C4-2B (cell line): ENCODE data around the gene AIP.
"Not testable (repeated sequence)": the region's sequence is repeated elsewhere in the genome, so short reads cannot be mapped to it uniquely, and the experiment has no call there.

ENCODE experiments used
- H3K27ac ChIP-seq: fragments of 450-650 bp; 2 replicates; pipeline ENCODE4 v1.5.1; 2017
- CTCF ChIP-seq: fragments of 450-650 bp; conservative IDR thresholded peaks from 2 replicates; pipeline ENCODE4 v1.5.1; 2017; ENCODE audit warnings: mild to moderate bottlenecking
- ZFX ChIP-seq: fragments of 450-650 bp; IDR thresholded peaks from 2 replicates; pipeline ENCODE4 v1.6.1; 2017

Gene AIP

GRCh38 chr11:67506426-67507051 is 23.7 kb downstream of the AIP start:
- TF ChIP-seq ZFX (no peak), CTCF (peak; percentile 65)
- H3K27ac ChIP-seq, result peak overlapping the region; percentile 88

GRCh38 chr11:67507242-67507863 is 24.5 kb downstream of the AIP start:
- no peak for TF ChIP-seq CTCF
- TF ChIP-seq ZFX, result no peak
- H3K27ac ChIP-seq, result peak overlapping the region; percentile 88

- peak within 1 kb of the TSS; percentile 88 for H3K27ac ChIP-seq
These were observed 25.1 kb downstream of the AIP start, which contains the start of gene CDK2AP2 for GRCh38 chr11:67507864-67508485. TSS of gene CDK2AP2 (minus strand) at chr11:67508162. CDS start at chr11:67508082, 80 bp downstream.

GRCh38 chr11:67508486-67509121 is 25.8 kb downstream of the AIP start:
- TF ChIP-seq CTCF (no peak), ZFX (no peak)
- H3K27ac ChIP-seq, result peak overlapping the region; percentile 88

More at GRCh38 chr11:67507864-67508485, 25.1 kb downstream of the AIP start, which contains the start of gene CDK2AP2:
- no peak for TF ChIP-seq CTCF
- peak; percentile 69; the same call in 1 of the 2 replicates for TF ChIP-seq ZFX

- no peak for TF ChIP-seq ZFX
- TF ChIP-seq CTCF, result no peak
- H3K27ac ChIP-seq, result no peak overlapping the region
These were observed 27.2 kb downstream of the AIP start for GRCh38 chr11:67510023-67510345.

GRCh38 chr11:67511558-67511957 is 28.7 kb downstream of the AIP start:
- H3K27ac ChIP-seq, result not testable (repeated sequence)

GRCh38 chr11:67514116-67514515 is 31.3 kb downstream of the AIP start:
- no peak overlapping the region for H3K27ac ChIP-seq

More at GRCh38 chr11:67514116-67514515, 31.3 kb downstream of the AIP start:
- TF ChIP-seq CTCF (no peak), ZFX (no peak)
